GM19043 (cell line): ENCODE data around the gene NCKIPSD.
"Not testable (repeated sequence)": the region's sequence is repeated elsewhere in the genome, so short reads cannot be mapped to it uniquely, and the experiment has no call there.

ENCODE experiments used
- ATAC-seq: cut with Tn5 transposase; IDR thresholded peaks from one replicate; pipeline ENCODE4 v1.9.1; 2021; ENCODE audit warnings: low read depth; ENCODE audit not compliant: unreplicated experiment

The NCKIPSD gene

GRCh38 chr3:48685603-48686511, at the start of gene NCKIPSD:
Gene NCKIPSD, minus strand, starts transcription at chr3:48685915. Its CDS starts 108 bp downstream, at chr3:48685807.
- peak; percentile 78 for ATAC-seq

GRCh38 chr3:48735075-48735767, 49.5 kb upstream of the NCKIPSD start:
- ATAC-seq, result not testable (repeated sequence)

GRCh38 chr3:48734541-48734940, 48.8 kb upstream of the NCKIPSD start:
- ATAC-seq, result not testable (repeated sequence)

- ATAC-seq, result not testable (repeated sequence)
Observed at GRCh38 chr3:48733752-48734518, 48.2 kb upstream of the NCKIPSD start.

GRCh38 chr3:48727511-48727910, 41.8 kb upstream of the NCKIPSD start:
- no peak for ATAC-seq

- not testable (repeated sequence) for ATAC-seq
Observed at GRCh38 chr3:48725185-48725855, 39.6 kb upstream of the NCKIPSD start.

GRCh38 chr3:48723725-48724124, 38.0 kb upstream of the NCKIPSD start:
- ATAC-seq, result no peak

- not testable (repeated sequence) for ATAC-seq
Observed at GRCh38 chr3:48723293-48723692, 37.6 kb upstream of the NCKIPSD start.

- ATAC-seq, result peak; percentile 99
Observed at GRCh38 chr3:48716982-48717746, 31.4 kb upstream of the NCKIPSD start, which contains the start of gene IP6K2. Gene IP6K2, minus strand, starts transcription at chr3:48717221. Its CDS starts 21,930 bp downstream, at chr3:48695291.

- ATAC-seq, result no peak
Observed at GRCh38 chr3:48716508-48716981, 30.8 kb upstream of the NCKIPSD start.

GRCh38 chr3:48715174-48715800, 29.6 kb upstream of the NCKIPSD start:
- ATAC-seq, result no peak

- ATAC-seq, result no peak
Observed at GRCh38 chr3:48711727-48712126, 26.0 kb upstream of the NCKIPSD start.

GRCh38 chr3:48709051-48709461, 23.3 kb upstream of the NCKIPSD start:
- no peak for ATAC-seq

- ATAC-seq, result no peak
Observed at GRCh38 chr3:48708481-48708889, 22.8 kb upstream of the NCKIPSD start.

GRCh38 chr3:48707157-48707556, 21.4 kb upstream of the NCKIPSD start:
- ATAC-seq, result no peak

- no peak for ATAC-seq
Observed at GRCh38 chr3:48702320-48702920, 16.7 kb upstream of the NCKIPSD start.

- ATAC-seq, result no peak
Observed at GRCh38 chr3:48700731-48701405, 15.2 kb upstream of the NCKIPSD start.

GRCh38 chr3:48698891-48699290, 13.2 kb upstream of the NCKIPSD start:
- ATAC-seq, result no peak
